ENCODE data around the gene NFATC1.

NFATC1 gene

DNA sequence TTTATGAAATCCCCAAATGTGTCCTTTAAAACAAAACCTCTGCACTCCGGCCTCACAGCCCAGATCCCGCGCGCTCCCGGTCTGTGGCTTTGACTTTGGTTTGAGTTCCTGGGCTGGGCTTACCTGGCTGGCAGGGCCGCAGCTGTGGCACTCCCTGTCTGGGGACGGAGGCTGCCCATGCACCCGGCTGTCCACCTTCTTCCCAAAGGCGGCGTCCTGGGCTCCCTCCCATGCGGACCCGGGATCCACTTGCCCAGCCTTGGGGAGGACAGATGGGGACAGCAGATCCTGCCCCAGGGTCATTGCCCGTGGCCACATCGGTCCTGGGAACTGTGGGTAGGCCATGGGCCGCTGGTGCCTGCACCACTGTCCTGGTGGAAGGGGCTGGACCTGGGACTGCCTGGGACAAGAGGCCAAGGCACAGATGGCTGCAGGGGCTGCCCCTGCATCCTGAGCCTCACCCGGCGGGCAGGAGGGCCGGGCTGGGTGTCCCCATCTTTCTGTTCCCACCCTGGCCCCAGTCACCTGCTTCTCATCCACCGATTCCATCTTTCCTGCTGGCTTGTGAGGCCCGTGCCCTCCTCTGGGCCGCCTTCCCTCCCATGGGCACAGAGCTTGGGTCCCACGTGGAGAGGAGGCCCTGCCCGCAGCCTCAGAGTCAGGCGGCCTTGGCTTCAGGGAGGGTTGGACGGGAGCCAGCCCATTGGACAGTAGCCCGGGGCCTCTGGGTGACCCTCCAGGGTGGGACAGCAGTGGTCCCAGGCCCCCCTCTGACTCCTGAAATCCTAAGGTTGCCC is 27.7 kb downstream of the NFATC1 start:
- no peak for DNase-seq (ENCODE audit: low read depth)

DNA sequence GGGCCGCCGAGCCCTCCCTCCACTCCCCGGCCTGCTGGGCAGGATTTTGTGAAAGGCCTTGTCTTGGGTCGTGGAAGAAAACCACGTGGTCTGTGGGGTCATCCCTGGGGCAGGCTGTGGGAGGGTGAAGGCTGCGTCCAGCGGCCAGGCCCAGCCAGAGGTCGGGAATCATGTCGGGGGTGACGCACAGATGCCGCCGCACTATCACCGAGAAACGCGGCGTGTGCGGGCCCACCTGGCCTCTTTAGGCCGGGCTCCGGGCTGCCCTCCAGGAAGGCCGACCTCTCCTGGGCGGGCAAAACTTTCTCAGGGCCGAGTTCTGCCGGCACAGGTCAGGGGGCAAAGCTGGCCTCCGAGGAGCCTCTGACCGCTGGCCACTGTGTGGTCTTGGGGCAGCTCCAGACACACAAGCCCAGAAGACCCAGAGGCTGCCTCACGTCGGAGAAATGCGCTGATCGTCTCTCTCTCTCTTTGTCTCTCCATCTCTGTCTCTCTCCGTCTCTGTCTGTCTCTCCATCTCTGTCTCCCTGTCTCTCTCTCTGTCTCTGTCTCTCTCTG is 28.4 kb downstream of the NFATC1 start:
- no peak for DNase-seq (ENCODE audit: low read depth)

DNA sequence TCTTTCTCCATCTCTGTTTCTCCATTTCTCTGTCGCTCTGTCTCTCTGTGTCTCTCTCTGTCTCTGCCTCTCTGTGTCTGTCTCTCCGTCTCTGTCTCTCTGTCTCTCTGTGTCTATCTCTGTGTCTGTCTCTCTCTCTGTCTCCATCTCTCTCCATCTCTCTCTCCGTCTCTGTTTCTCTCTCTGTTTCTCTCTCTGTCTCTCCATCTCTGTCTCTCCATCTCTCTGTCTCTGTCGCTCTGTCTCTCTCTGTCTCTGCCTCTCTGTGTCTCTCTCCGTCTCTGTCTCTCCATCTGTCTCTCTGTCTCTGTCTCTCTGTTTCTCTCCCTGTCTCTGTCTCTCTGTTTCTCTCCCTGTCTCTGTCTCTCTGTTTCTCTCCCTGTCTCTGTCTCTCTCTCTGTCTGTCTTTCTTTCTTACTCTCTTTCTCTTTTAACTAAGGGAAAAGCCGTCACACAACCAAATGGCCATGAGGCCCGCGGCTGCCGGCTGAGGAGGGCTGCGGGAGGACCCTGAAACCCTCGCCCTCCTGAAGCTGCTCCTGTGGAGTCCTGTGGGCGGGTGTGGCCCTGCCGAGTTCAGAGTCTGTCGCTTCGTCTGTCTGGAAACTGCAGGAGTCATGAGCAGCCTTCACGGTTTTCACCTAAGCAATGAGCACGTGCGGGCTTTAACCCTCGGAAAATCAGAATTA is 29.3 kb downstream of the NFATC1 start:
- DNase-seq (ENCODE audit: low read depth): no peak

DNA sequence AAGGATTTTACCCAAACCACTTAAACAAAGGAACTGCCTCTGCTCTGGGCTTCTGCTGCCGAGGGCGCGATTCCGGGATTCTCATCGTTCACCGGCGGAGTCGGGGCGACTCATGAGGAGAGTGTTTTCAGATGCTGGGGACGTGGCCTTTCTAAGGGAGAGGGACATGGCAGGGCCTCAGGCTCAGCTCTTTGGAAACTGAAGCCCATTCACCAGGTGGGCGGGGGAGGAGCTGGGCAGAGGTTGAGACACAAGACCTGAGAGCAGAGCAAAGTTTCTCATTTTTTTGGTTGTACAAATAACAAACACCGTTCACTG is 29.8 kb downstream of the NFATC1 start:
- DNase-seq (ENCODE audit: low read depth): no peak

DNA sequence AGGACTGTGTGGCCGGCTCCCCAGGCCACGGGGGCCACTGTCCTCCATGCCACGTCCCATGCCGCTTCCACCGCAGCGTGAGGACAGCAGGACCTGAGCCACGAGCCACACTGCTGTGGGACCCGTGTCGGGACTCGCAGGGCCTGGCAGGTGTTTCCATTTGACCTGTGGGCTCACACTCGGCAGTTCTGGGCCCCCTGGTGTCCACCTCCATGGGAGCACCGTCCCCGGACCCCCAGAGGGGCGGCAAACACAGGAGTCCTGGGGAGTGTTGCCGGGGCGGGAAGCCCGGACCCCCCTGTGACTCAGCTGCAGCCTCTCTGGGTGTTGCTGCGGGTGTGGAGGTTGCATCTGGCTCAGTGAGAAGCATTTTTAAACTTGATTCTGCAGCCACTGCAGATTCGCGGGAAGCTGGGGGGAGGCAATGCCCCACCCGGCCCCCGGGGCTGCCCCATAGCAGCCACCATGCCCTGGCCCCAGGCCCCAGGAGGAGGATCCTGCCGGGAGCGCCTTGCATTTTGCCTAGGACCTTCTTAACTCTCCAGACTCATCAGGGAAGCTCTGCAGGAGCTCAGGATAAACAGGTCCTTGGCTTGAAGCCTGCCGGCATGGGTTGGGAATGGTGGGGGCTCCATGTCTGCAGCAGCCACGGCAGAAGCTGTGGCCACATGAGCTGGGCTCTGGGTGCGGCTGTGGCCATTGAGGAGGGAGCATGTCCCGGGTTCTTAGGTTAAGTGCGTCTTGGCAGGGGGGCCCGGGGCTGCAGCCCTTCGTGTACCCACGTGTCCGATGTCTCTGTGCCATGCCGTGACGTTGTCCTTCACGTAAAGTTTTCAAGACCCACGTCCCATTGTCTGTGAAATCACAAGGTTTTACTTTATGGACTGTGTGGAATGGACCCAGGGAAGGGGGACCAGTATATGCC is 30.9 kb downstream of the NFATC1 start:
- no peak for DNase-seq (ENCODE audit: low read depth)

DNA sequence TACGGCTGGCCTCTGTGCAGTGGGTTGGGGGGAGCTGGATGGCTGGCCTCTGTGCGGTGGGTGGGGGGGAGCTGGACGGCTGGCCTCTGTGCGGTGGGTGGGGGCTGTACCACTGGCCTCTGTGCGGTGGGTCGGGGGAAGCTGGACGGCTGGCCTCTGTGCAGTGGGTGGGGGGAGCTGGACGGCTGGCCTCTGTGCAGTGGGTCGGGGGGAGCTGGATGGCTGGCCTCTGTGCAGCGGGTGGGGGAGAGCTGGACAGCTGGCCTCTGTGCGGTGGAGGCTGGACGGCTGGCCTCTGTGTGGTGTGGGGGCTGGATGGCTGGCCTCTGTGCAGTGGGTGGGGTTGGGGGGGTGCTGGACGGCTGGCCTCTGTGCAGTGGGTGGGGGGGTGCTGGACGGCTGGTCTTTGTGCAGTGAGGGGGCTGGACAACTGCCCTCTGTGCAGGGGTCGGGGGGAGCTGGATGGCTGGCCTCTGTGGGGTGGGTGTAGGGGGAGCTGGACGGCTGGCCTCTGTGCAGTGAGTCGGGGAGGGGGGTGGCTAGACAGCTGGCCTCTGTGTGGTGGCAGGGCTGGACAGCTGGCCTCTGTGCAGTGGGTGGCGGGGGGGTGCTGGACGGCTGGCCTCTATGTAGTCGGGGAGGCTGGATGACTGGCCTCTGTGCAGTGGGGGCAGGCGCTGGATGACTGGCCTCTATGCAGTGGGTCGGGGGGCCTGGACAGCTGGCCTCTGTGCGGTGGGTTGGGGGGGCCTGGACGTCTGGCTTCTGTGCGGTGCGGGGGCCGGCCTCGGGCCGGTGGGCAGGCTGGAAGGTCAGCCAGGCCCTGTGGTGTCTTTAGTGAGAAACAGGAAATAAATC is 31.9 kb downstream of the NFATC1 start:
- no peak for DNase-seq (ENCODE audit: low read depth)

DNA sequence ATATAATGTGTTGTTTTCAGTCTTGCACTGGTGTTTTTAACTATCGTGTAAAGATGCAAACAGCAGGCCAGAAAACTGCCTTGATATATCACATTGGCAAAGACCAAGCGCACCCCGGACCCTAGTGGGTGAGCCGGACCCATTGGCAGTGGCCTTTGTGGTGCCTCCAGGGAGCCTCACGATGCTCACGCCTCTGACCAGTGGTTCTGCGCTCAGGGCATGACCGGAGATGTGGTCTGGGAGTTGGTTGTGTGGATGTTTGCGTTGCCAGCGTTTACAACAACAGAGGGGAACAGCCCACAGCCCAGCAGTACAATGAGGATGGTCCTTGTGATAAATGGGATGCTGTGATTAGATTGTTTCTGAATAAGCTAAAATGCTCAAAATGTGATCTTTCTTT is 32.6 kb downstream of the NFATC1 start:
- no peak for DNase-seq (ENCODE audit: low read depth)

DNA sequence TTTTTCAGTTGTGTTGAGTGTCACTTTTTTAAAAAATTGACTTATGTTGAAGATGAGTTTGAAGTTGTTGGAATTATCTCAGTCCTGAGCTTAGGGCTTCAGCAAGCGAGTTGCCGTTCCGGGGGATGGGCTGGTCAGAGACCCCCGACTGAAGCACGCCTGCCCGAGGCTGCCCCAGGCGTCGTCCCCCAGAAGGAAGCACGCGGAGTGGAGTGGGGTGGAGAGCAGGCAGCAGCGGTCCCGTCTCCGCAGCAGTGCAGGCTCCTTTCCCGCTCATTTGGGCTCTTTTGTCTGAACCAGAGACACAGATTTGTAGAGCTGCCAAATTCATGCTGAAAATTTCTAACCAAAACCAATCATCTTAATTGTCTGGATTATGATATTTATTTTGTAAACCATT is 33.7 kb downstream of the NFATC1 start:
- DNase-seq (ENCODE audit: low read depth): no peak

DNA sequence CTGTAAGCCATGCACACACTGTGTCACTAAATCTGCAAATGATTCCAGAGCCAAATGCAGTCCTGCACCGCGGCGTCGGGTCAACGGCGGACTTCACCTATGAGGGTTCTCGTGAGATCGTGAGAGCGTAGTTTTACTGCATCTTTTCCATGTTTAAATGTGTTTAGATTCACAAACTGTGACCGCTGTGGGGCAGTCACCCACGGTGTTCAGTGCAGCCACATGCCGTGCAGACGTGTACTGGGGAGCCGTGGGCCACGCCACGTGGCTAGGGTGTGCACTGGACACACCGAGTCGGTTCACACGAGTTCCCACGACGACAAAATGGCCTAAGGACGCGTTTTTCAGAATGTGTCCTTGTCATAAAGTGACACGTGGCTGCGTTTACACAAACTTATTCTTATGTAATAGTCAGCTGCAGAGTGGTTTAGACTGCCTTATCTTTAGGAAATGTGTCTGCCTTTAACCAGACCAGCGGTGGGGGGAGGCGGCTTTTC is 34.1 kb downstream of the NFATC1 start:
- no peak for DNase-seq (ENCODE audit: low read depth)

DNA sequence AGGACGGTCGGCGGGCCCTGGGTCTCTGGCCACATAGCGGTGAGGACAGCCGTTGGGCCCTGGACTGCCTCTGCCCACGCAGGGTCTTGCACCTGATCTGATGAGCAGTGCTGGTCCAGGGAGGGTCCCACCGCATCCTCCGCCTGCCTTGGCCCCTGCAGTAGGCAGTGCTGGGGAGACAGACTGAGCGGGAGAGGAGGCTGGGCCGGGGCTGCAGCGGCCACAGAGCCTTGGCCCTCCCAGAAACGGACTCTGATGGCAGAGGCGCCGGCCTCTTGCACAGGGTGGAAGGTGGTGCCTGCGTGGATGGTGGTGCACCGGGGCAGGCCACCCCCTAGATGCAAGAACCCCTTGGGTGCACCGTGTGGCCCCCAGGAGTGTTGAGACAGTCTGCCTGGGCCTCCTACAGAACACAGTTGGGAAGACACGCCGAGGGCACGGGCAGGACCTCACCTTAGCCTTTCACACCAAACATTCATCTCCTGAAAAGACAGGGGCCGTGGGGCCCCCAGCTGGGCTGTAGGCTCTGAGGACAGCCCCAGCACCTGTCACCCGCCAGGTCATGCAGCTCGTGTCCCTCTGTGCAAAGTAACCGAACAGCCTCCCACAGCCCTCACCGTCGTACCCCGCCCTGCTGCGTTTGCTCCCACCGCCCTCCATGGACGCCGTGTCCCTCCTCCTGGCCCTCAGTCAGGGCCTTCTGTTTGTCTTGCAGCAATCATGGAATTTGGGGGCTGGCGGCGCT is 36.8 kb downstream of the NFATC1 start:
- no peak for DNase-seq (ENCODE audit: low read depth)

DNA sequence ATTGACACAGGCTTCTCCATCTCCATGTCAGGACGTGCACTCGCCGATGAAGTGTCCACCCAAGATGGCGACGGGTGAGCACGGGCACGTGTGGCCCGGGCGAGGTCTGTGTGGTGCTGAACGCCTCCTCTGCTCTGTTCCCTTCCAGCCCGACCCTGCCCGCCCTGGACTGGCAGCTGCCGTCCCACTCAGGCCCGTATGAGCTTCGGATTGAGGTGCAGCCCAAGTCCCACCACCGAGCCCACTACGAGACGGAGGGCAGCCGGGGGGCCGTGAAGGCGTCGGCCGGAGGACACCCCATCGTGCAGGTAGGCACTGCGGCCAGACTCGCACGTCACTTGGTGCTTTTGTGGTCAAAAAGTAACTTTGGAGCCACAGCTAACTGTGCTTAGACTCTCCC is 37.7 kb downstream of the NFATC1 start:
- DNase-seq (ENCODE audit: low read depth): no peak

DNA sequence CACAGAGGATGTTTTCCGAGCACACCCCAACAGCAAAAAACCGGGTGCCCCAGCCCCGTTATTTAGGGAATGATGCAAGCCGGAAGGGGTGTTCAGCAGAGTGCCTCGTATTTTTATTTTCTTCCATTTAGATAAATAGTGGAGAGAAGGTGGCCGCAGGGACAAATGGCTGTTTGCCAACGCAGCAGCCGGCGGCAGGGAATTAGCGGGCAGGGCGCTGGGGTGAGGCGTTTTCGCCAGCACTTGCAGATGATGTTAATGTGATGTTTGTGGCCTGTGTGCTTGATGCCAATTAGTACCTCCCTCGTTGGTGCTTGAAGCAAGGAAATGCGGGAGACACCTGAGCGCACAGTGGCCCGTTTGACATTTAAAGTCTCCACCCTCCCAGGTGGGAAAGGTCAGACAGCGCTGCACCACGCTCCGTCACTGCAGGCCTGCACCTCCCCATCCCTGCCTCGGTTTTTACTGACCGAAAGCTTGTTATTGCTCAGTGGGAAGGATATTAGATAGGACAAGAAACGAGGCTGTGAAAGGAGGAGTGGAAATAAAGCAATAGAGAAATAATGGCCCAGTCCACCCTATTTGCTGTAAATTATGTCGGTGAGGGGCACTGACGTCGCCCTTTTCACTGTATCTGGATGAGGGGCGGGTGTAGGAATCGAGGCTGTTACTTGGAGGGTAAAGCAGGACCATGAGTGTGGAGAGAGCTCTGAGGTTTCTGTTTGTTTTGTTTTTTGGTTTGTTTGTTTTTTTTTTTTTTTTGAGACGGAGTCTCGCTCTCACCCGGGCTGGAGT is 39.1 kb downstream of the NFATC1 start:
- no peak for DNase-seq (ENCODE audit: low read depth)

DNA sequence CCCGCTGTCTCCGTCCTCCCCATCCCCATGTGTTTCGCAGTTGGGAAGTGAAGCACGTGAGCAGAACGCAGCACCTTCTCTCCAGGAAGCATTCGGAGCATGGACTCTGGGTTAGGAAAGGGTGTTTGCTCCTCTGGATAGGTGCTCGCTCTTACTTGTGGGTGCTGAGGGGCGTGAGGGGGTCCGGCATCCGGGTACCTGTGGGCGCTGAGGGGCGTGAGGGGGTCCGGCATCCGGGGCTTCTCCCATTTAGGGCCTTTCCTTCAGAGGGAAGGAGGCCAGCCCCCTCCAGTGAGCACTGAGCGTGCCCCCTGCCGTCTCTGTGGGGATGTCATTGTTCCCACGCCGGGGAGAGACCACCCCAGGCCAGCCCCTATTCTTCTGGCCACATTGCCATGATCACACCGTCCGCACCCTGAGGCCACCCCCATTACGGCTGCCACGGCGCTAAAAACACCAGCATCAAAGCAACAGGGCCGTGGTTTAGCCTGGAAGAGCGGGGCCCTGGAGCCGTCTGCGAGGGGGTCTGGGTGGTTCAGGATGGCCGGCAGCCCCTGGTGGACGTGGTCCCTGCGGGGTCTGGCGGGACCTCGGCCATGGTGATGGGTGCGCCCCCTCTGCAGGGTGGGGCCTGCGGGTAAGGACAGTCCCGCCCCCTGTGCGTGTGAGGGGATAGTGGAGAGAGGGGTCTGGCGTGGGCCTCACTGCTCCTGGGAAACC is 41.0 kb downstream of the NFATC1 start:
- no peak for DNase-seq (ENCODE audit: low read depth)

DNA sequence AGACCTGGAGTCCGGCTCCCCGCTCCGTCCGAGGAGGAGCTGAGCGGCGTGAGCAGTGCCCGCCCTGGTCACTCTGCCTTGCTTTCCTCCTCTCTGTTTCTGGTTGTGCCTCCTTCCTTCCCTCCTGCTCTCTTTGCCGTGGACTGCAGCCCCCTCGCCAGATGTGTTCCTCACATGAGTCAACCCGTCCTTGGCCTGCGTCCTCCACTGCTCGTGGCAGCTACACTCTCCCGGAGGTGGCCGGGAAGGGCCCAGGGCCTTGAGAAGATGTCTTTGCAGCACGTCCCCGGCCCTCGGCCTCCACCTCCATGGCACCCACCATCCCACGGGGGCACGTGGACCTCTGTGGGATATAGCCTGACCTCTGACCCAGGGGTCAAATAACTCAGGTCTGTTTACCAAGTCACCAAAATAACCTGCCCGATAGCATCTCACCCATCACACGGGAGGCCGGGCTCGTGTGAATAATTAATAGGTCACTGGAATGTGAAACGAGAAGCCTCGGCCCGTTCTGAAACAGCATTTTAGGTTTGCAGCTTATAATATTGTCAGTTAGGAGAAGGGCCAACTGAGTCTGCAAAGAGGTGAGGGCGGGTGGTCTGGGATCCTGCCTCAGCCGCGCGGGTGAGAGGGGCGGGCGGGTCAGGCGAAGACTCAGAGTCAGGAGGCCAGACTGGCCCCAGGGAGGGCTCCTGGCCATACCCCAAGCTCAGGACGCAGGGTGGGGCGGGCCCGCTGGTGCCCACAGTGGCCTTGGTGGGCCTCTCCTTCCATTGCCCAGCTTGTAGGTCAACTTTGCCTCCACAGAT is 42.6 kb downstream of the NFATC1 start:
- DNase-seq (ENCODE audit: low read depth): no peak

DNA sequence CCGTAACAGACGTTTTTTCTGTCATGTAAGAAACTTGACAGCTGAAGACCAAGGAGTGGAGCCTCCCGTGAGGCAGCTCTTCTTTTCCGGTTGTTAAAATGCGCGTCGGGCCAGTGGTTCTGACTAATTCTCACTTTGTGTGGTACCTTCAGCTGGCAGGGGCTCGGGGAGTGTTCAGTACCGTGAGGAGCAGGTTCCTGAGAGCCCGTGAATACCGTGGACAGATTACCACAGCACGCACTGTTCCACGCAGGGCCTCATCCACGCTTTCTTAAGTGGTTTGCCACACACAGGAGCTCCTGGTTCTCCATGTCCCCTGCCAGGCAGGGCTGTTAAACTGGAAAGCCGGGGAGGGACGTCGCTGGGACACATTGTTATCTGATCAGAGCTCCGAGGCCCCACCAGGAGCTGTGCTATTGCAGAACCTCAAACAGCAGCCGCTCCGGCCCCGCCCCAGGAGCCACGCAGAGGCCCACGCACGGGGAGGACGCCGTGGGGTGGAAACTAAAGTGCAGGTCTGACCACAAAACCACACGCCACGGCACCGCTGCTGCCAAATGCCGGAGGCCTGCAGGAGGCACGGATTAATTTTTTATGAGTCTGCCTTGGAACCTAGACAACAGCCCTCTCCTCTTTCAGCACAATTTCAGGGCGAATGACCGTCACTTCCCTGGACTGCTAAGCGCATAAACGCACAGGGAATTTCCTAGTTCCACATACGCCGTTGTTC is 43.3 kb downstream of the NFATC1 start:
- DNase-seq (ENCODE audit: low read depth): no peak

DNA sequence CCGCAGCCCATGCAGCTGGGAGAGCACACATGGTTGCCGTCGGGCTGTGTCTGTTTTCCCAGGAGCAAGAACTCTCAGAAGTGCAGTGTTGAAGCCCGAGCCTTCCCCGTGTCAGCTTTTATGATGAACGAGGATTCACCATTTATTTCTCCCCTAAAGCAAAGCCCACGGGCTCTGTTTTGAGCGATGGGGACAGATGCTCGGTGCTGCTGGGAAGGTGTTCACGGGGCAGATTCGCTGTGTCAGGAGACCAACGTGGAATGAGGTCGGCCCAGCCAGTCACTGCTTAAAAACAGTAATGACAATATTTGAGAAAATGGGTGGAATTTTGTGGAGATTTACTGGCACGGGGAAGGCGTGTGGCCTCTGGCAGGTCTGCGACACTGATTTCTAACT is 43.9 kb downstream of the NFATC1 start:
- DNase-seq (ENCODE audit: low read depth): no peak

DNA sequence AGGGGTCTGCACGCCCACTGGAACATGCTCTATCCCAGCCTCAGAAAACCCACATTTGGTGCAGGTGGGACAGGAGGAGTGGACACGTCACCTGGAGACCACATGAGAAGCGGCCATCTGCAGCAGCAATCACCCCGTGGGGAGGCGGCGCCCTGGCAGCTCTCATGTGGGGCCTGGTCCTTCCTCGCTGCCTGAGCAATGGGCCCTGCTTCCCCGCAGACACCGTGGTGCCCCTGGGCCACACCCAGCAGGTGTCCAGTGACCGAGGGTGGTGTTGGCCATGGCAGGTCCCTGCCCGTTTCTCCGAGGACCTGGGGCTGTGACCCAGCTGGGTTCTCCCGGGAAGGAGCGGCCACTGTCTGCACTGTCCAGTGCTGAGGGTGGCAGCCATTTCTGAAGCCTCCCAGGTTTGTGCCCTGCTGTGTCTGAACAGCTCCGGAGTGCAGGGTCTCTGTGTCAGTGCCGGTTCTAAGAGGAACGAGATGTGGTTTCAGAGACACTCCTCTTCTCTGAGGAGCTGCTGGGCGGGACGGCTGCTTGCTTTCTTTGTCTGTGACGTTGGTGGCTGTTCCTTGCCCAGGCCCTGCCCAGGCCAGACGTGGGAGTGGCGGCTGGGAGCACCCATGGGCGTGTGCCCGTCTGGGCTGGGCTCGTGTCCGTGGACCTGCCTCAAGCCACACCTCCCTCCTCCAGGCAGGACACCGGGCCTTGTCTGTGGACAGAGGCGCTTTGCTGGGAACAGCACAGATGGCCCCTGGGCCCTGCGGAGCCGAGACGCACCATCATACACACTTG is 44.8 kb downstream of the NFATC1 start:
- DNase-seq (ENCODE audit: low read depth): no peak
